ENCODE results near the gene MCCC1. TPM values are rescaled to one million over a fixed set of nuclear protein-coding genes. Genes with fewer than 3 reads are reported as not detected.

MCCC1 gene
- total and polyA plus RNA-seq, 2 of the 13 experiments (the other 11 are each of a cell fraction or from before 2014, with no cell fraction given) = 11.7 to 30.1 TPM

GRCh38 chr3:183099026-183099837 lies at the start of gene MCCC1 (continued):
- TF ChIP-seq, protein P1, sequence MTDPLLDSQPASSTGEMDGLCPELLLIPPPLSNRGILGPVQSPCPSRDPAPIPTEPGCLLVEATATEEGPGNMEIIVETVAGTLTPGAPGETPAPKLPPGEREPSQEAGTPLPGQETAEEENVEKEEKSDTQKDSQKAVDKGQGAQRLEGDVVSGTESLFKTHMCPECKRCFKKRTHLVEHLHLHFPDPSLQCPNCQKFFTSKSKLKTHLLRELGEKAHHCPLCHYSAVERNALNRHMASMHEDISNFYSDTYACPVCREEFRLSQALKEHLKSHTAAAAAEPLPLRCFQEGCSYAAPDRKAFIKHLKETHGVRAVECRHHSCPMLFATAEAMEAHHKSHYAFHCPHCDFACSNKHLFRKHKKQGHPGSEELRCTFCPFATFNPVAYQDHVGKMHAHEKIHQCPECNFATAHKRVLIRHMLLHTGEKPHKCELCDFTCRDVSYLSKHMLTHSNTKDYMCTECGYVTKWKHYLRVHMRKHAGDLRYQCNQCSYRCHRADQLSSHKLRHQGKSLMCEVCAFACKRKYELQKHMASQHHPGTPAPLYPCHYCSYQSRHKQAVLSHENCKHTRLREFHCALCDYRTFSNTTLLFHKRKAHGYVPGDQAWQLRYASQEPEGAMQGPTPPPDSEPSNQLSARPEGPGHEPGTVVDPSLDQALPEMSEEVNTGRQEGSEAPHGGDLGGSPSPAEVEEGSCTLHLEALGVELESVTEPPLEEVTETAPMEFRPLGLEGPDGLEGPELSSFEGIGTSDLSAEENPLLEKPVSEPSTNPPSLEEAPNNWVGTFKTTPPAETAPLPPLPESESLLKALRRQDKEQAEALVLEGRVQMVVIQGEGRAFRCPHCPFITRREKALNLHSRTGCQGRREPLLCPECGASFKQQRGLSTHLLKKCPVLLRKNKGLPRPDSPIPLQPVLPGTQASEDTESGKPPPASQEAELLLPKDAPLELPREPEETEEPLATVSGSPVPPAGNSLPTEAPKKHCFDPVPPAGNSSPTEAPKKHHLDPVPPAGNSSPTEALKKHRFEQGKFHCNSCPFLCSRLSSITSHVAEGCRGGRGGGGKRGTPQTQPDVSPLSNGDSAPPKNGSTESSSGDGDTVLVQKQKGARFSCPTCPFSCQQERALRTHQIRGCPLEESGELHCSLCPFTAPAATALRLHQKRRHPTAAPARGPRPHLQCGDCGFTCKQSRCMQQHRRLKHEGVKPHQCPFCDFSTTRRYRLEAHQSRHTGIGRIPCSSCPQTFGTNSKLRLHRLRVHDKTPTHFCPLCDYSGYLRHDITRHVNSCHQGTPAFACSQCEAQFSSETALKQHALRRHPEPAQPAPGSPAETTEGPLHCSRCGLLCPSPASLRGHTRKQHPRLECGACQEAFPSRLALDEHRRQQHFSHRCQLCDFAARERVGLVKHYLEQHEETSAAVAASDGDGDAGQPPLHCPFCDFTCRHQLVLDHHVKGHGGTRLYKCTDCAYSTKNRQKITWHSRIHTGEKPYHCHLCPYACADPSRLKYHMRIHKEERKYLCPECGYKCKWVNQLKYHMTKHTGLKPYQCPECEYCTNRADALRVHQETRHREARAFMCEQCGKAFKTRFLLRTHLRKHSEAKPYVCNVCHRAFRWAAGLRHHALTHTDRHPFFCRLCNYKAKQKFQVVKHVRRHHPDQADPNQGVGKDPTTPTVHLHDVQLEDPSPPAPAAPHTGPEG (CRISPR knock-in tag; IDR thresholded peaks at IDR 0.05) = peak; percentile 56; the same call in 1 of the 2 replicates
- TF ChIP-seq KLF16 (CRISPR knock-in tag; IDR thresholded peaks at IDR 0.05) (peak in 1 of 2 experiments; percentile 91; a peak in 2 of 4 replicates), FOXO1 (CRISPR knock-in tag; IDR thresholded peaks at IDR 0.05) (peak; percentile 26; the same call in 1 of the 2 replicates), TCF7L2 (IDR thresholded peaks at IDR 0.05; ENCODE audit: low read depth, low read length) (no peak), PHF8 (CRISPR knock-in tag; IDR thresholded peaks at IDR 0.05) (peak; percentile 91), GATAD2A (CRISPR knock-in tag; IDR thresholded peaks at IDR 0.05) (peak; percentile 61), BCL3 (CRISPR knock-in tag; IDR thresholded peaks at IDR 0.05) (peak; percentile 95), ZFP41 (CRISPR knock-in tag; IDR thresholded peaks at IDR 0.05; ENCODE audit: borderline replicate concordance) (no peak), SMAD3 (CRISPR knock-in tag; IDR thresholded peaks at IDR 0.05) (no peak; the same call in 1 of the 2 replicates), U2AF2 (IDR thresholded peaks at IDR 0.05; ENCODE audit: low read depth, low read length) (no peak), ZNF138 (CRISPR knock-in tag; IDR thresholded peaks at IDR 0.05; ENCODE audit: low read depth) (no peak), ZNF720 (CRISPR knock-in tag; IDR thresholded peaks at IDR 0.05) (no peak), CENPT (CRISPR knock-in tag; IDR thresholded peaks at IDR 0.05; ENCODE audit: low read depth) (no peak), ZNF614 (CRISPR knock-in tag; IDR thresholded peaks at IDR 0.05; ENCODE audit: borderline replicate concordance) (peak; percentile 68; the same call in 1 of the 2 replicates), SALL1 (CRISPR knock-in tag; IDR thresholded peaks at IDR 0.05) (peak; percentile 89), ETV5 (CRISPR knock-in tag; IDR thresholded peaks at IDR 0.05; ENCODE audit: borderline replicate concordance) (no peak; the same call in 1 of the 2 replicates)
- TF ChIP-seq, protein P2, sequence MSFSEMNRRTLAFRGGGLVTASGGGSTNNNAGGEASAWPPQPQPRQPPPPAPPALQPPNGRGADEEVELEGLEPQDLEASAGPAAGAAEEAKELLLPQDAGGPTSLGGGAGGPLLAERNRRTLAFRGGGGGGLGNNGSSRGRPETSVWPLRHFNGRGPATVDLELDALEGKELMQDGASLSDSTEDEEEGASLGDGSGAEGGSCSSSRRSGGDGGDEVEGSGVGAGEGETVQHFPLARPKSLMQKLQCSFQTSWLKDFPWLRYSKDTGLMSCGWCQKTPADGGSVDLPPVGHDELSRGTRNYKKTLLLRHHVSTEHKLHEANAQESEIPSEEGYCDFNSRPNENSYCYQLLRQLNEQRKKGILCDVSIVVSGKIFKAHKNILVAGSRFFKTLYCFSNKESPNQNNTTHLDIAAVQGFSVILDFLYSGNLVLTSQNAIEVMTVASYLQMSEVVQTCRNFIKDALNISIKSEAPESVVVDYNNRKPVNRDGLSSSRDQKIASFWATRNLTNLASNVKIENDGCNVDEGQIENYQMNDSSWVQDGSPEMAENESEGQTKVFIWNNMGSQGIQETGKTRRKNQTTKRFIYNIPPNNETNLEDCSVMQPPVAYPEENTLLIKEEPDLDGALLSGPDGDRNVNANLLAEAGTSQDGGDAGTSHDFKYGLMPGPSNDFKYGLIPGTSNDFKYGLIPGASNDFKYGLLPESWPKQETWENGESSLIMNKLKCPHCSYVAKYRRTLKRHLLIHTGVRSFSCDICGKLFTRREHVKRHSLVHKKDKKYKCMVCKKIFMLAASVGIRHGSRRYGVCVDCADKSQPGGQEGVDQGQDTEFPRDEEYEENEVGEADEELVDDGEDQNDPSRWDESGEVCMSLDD (CRISPR knock-in tag; IDR thresholded peaks at IDR 0.05; ENCODE audit: borderline replicate concordance) = 0 out of 2 replicates have a peak, but pooled peaks have one; percentile 19
- TF ChIP-seq, protein P3, sequence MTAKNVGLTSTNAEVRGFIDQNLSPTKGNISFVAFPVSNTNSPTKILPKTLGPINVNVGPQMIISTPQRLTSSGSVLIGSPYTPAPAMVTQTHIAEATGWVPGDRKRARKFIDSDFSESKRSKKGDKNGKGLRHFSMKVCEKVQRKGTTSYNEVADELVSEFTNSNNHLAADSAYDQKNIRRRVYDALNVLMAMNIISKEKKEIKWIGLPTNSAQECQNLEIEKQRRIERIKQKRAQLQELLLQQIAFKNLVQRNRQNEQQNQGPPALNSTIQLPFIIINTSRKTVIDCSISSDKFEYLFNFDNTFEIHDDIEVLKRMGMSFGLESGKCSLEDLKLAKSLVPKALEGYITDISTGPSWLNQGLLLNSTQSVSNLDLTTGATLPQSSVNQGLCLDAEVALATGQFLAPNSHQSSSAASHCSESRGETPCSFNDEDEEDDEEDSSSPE (CRISPR knock-in tag; IDR thresholded peaks at IDR 0.05) = no peak; the same call in 1 of the 2 replicates

Measured in HepG2 (cell line).